GM19043 (cell line): ENCODE measurements around the gene TSHZ2.

Experiments used
- ATAC-seq: cut with Tn5 transposase; IDR thresholded peaks from one replicate; pipeline ENCODE4 v1.9.1; 2021; ENCODE audit warnings: low read depth; ENCODE audit not compliant: unreplicated experiment

Gene TSHZ2

GRCh38 chr20:53154540-53154939, 182.4 kb downstream of the TSHZ2 start:
- no peak for ATAC-seq

GRCh38 chr20:53157443-53158408, 185.6 kb downstream of the TSHZ2 start:
- peak; percentile 47 for ATAC-seq

DNA sequence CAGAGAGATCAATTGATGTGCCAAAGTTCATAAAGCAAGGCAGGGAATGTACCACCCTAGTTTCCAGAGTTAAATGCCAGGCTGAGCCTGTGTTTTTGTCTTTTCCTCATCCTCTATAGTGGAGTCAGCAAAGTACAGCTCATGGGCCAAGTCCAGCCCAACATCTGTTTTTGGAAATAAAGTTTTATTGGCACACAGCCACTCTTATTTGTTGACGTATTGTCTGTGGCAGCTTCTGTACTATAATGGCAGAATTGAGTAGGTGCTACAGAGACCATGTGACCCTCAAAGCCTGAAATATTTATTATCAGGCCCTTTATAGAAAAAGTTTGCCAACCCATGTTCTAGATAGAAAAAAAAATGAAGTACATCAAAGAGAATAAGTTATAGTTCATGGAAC, 187.0 kb downstream of the TSHZ2 start:
- no peak for ATAC-seq

DNA sequence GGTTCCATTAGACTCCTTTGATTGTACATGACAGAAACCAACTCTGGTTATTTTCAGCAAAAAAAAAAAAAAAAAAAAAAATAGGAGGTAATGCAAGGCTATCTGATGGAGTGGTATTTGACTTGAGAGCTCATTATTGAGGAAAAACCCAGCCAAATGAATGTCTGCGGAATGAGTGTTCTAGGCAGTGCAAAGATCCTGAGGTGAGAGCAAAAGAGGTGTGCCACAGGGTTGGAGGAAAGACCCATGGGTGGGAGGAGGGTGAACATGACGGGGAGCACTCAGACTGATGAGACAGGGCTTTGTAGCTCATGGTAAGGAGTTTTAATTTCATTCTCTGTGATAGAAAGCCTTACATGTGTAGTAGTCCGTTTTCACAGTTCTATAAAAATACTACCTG, 188.9 kb downstream of the TSHZ2 start:
- ATAC-seq: no peak

DNA sequence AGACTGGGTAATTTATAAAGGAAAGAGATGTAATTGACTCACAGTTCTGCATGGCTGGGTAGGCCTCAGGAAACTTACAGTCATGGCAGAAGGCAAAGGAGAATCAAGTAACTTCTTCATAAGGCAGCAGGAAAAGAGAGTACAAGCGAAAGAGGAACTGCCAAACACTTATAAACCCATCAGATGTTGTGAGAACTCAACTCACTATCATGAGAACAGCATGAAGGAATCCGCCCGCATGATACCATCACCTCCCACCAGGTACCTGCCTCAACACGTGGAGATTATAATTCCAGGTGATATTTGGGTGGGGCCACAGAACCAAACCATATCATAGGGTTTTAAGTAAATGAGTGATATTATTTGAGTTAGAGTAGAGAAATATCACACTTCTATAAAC, 189.3 kb downstream of the TSHZ2 start:
- no peak for ATAC-seq

DNA sequence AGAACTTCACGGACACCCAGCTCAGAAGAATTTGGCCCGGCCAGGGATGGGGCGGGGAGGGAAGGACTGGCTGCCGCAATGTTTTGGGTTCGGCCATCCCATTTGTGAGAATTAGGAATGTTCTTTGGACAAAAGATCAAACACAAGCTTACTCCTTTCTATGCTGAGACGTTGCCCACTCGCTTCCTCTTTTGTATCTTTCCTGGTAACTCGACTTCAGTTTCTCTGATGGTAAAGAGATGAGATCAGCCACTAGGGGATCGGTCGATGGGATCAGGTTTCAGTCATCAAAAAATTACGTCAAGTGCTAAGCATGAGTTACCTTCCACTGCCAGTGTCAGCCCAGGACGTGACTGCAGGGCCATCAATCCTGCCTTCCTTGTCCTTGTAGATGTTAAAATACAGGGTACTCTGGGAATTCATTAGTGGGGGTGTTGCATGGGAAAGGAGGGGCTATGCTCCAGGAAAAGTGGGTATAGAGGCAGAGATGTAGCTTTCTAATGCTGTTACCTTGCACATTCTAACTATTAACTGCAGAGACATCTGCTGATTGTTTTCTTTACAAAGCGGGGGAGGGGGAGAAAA, 190.2 kb downstream of the TSHZ2 start:
- no peak for ATAC-seq

GRCh38 chr20:53163486-53163885, 191.3 kb downstream of the TSHZ2 start:
- no peak for ATAC-seq

DNA sequence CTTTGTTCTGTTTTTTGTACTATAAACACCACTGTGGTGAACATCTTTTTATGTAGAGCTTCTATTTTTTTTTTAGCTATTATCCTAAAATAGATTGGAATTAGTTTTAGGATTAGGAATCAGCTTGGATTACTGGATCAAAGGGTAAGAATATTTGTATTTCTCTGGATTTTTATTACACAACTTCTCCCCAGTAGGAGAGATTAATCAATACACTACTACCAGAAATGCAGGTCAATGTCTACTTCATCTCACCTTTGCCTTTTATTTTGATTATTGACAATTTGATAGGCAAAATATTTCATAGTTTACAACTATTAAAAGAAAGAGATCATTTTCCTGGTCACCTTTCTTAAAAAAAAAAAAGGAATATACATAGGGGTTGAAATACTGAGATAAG, 191.9 kb downstream of the TSHZ2 start:
- ATAC-seq: no peak

DNA sequence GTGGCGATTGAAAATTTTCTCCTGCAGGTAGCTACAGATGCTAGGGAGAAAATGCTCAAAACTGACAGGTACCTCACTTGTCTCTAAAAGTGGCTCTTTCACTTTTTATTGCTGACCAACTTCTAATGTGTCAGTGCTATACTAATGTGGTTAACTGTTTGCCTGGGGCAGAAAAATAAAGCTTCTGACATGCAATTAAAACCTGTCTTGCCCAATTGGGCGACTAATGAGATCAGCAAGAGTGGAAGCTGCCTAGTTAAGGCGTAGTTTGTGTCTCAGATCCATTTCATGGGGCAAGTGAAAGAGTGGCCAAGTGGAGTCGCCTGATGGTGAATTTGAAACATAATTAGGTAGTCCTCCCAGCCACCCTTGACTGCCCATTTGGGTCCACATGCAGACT, 193.3 kb downstream of the TSHZ2 start:
- ATAC-seq: no peak

DNA sequence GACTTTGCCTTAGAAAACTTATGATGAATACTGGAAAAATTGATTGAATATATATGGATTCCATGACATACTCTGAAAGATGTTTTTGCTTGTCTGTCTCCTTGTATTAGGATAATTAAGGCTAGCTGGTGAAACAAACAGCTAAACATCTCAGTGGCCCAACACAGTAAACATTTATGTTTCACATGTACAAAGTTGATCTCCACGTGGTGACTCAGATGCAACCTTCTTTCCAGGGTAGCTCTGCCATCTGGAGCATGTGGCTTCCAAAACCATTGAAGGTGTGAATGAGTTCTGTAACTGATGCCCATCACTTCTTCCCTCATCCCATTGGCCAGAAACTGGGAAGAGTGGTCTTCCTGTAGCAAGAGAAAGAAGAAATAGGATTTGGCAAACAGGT, 196.3 kb downstream of the TSHZ2 start:
- no peak for ATAC-seq

- ATAC-seq: no peak
Measured at GRCh38 chr20:53170196-53170595, 198.0 kb downstream of the TSHZ2 start.

DNA sequence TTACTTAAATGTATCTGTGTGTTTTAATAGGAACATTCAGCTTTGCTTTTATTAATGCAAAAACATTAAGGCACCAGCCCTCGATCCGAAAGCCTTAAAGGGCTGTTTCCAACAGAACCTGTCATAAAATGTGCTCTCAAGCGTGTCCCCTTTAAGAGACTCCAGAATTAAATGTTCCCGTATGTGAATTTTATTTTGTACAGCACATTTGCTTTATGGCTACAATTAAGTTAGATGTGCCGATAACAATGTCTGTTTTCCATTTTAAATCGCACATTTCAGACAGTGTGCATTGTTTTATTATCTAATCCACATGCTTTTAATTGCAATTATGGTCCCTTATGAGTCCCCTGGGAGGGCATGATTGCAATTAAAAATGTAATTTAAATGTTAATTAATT, 198.9 kb downstream of the TSHZ2 start:
- ATAC-seq: no peak

GRCh38 chr20:53174454-53174853, 202.3 kb downstream of the TSHZ2 start:
- ATAC-seq: no peak

DNA sequence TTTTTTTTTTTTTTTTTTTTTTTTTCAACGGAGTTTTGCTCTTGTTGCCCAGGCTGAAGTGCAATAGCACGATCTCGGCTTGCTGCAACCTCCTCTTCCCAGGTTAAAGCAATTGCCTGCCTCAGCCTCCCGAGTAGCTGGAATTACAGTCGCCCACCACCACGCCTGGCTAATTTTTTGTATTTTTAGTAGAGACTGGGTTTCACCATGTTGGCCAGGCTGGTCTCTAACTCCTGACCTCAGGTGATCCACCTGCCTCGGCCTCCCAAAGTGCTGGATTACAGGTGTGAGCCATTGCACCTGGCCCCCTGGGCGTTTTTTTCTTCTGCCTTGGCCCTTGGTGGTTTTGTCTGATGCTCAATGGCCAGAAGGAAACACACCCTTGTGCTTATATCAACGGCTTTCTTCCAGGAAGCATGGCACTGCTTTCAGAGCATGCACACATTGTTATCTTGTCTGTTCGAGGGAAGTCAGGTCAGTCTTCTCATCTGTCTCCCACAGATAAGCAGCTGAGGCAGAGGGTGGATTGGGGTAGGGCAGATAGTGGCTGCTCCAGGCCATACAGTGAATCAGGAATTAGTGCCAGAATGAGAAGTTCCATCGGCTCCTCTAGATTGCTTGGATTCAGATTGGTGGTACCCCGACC, 203.1 kb downstream of the TSHZ2 start:
- no peak for ATAC-seq

GRCh38 chr20:53176134-53176533, 204.0 kb downstream of the TSHZ2 start:
- no peak for ATAC-seq

GRCh38 chr20:53177687-53178086, 205.5 kb downstream of the TSHZ2 start:
- ATAC-seq: no peak

GRCh38 chr20:53179749-53180148, 207.6 kb downstream of the TSHZ2 start:
- ATAC-seq: no peak

- no peak for ATAC-seq
Measured at GRCh38 chr20:53180928-53181362, 208.8 kb downstream of the TSHZ2 start.

GRCh38 chr20:53181866-53182376, 209.8 kb downstream of the TSHZ2 start:
- ATAC-seq: no peak

DNA sequence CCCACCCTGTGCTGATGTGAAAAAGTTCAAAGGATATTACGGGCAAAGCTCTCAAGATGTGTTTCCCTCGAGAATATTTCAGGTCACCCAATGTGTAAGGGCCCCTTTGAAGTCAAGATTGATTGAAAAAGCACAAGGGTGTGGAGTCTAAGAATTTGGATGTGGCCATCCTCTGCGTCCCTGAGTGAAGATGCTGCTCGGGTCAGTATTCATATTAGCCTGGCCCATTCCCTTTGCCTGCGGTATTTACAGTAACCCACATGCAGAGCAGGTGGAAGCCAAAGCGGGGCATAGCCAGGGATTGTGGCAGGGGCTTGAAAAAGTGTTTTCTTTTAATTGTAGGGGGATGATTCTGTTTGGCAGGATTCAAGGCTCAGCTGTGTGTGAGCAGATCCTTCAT, 211.0 kb downstream of the TSHZ2 start:
- no peak for ATAC-seq

GRCh38 chr20:53186635-53187034, 214.5 kb downstream of the TSHZ2 start:
- no peak for ATAC-seq
